Measurements from ENCODE around the gene PTPA. TPM values are rescaled to one million over a fixed set of nuclear protein-coding genes. Genes with fewer than 3 reads are reported as not detected.

PTPA gene
- total RNA-seq, 6 donors from 2014 or later: 48.2 to 130 (median 67.2) TPM

GRCh38 chr9:129093602-129094386 is 17.4 kb upstream of the PTPA start:
- H3K27me3 ChIP-seq: no peaks in the 10 kb centered on the region
- WGBS, 2 donors: 85 to 87% methylated on average over 18 to 20 of the region's 20 CpGs
- H3K4me3 ChIP-seq: no peak overlapping the region
- H3K9me3 ChIP-seq: no peaks in the 10 kb centered on the region
- peaks cover 3 to 56% (median 33%) of the 10 kb centered on the region in 4 donors for H3K36me3 ChIP-seq
- no peak for ATAC-seq (ENCODE audit: low FRiP score in 2 of 2)
- no peaks in the 10 kb centered on the region for H3K4me1 ChIP-seq
- TF ChIP-seq POLR2AphosphoS5 (IDR thresholded peaks at IDR 0.05) (no peak), EP300 (IDR thresholded peaks at IDR 0.05) (no peak), POLR2A (IDR thresholded peaks at IDR 0.05) (no peak), CTCF (IDR thresholded peaks at IDR 0.05) (no peak)
- no peak overlapping the region for H3K27ac ChIP-seq
- DNase-seq: no peak

- WGBS, 2 donors: 90 to 94% methylated on average over 6 to 10 of the region's 13 CpGs
- Histone ChIP-seq H3K27ac (no peak overlapping the region), H3K4me1 (no peaks in the 10 kb centered on the region), H3K9me3 (no peaks in the 10 kb centered on the region), H3K27me3 (no peaks in the 10 kb centered on the region), H3K4me3 (no peak overlapping the region), H3K36me3 (peaks cover 0 to 48% (median 27%) of the 10 kb centered on the region in 4 donors)
- ATAC-seq (ENCODE audit: low FRiP score in 2 of 2): no peak
- no peak for DNase-seq
- TF ChIP-seq CTCF (IDR thresholded peaks at IDR 0.05) (no peak), EP300 (IDR thresholded peaks at IDR 0.05) (no peak), POLR2AphosphoS5 (IDR thresholded peaks at IDR 0.05) (no peak)
Measured at GRCh38 chr9:129094387-129095169, 16.6 kb upstream of the PTPA start.

GRCh38 chr9:129095170-129095667 is 16.0 kb upstream of the PTPA start:
- ATAC-seq (ENCODE audit: low FRiP score in 2 of 2): no peak
- WGBS, 2 donors: 92 to 95% methylated on average over 12 to 21 of the region's 21 CpGs
- TF ChIP-seq CTCF (IDR thresholded peaks at IDR 0.05) (no peak), EP300 (IDR thresholded peaks at IDR 0.05) (no peak), POLR2A (IDR thresholded peaks at IDR 0.05) (no peak), POLR2AphosphoS5 (IDR thresholded peaks at IDR 0.05) (no peak)

GRCh38 chr9:129095908-129096307 is 15.3 kb upstream of the PTPA start:
- H3K27me3 ChIP-seq: no peaks in the 10 kb centered on the region
- no peak overlapping the region for H3K27ac ChIP-seq
- 89 to 98% methylated on average over 8 to 12 of the region's 12 CpGs for WGBS, 2 donors
- no peaks in the 10 kb centered on the region for H3K9me3 ChIP-seq
- DNase-seq: no peak
- TF ChIP-seq EP300 (IDR thresholded peaks at IDR 0.05): no peak
- no peak overlapping the region for H3K4me3 ChIP-seq
- no peaks in the 10 kb centered on the region for H3K4me1 ChIP-seq
- H3K36me3 ChIP-seq: peaks cover 0 to 40% (median 19%) of the 10 kb centered on the region in 4 donors
- no peak for ATAC-seq (ENCODE audit: low FRiP score in 2 of 2)

More at GRCh38 chr9:129095170-129095667, 16.0 kb upstream of the PTPA start:
- H3K4me1 ChIP-seq: no peaks in the 10 kb centered on the region
- H3K9me3 ChIP-seq: no peaks in the 10 kb centered on the region
- peak in 1 of 2 donors; percentile 84 for DNase-seq
- no peak overlapping the region for H3K27ac ChIP-seq
- no peaks in the 10 kb centered on the region for H3K27me3 ChIP-seq
- no peak overlapping the region for H3K4me3 ChIP-seq
- peaks cover 0 to 42% (median 23%) of the 10 kb centered on the region in 4 donors for H3K36me3 ChIP-seq

GRCh38 chr9:129097671-129098306 is 13.4 kb upstream of the PTPA start:
- Histone ChIP-seq H3K4me1 (no peaks in the 10 kb centered on the region), H3K27ac (no peak overlapping the region), H3K9me3 (no peaks in the 10 kb centered on the region), H3K36me3 (peaks cover 0 to 48% (median 19%) of the 10 kb centered on the region in 4 donors), H3K27me3 (no peaks in the 10 kb centered on the region), H3K4me3 (no peak overlapping the region)
- ATAC-seq (ENCODE audit: low FRiP score in 2 of 2): no peak
- DNase-seq: peak in 1 of 2 donors; percentile 61
- WGBS, 2 donors: 97 to 98% methylated on average over 7 to 16 of the region's 16 CpGs
- TF ChIP-seq POLR2A (IDR thresholded peaks at IDR 0.05) (no peak), POLR2AphosphoS5 (IDR thresholded peaks at IDR 0.05) (no peak), CTCF (IDR thresholded peaks at IDR 0.05) (no peak), EP300 (IDR thresholded peaks at IDR 0.05) (no peak)
